ENCODE results near the gene MYOT. TPM values are rescaled to one million over a fixed set of nuclear protein-coding genes. Genes with fewer than 3 reads are reported as not detected.

MYOT gene
- total and polyA plus RNA-seq, 2 donors (not counting 3 experiments of a cell fraction or from before 2014, with no cell fraction given), result not detected

DNA sequence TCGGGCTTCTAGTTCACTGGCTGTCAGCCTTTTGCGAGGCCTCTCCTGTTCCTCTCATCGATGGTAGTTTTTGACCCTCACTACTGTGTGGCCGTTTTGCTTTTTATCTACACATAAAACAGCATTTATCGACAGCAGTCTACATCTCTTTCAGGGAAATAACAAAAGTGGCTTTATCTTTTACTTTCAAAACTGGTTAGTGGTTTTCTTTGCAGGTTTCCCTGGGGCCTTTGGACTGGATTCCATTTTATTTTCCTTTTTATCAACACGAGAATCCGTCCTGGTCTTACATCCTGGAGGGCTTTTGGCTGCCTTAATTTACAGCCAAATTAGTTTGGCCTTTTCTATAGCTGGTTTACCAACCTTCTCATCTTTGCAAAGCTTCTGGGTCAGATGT, 20.8 kb downstream of the MYOT start:
- DNase-seq (ENCODE audit: low read depth, low spot score), result no peak
- TF ChIP-seq JUN (IDR thresholded peaks at IDR 0.05; ENCODE audit: borderline replicate concordance, insufficient read depth, insufficient read length, low read depth) (no peak), POLR2A (IDR thresholded peaks at IDR 0.05; ENCODE audit: low read depth, low read length) (no peak), POLR2AphosphoS5 (IDR thresholded peaks at IDR 0.05; ENCODE audit: insufficient read depth, low read depth, low read length) (no peak), GATA2 (IDR thresholded peaks at IDR 0.05; ENCODE audit: insufficient read depth, insufficient read length, low read depth, low read length) (no peak), CTCF (IDR thresholded peaks at IDR 0.05; ENCODE audit: extremely low read depth in 1 of 2, insufficient read depth in 1 of 2, low read depth in 1 of 2, low read length in 2 of 2) (no peak), EZH2 (IDR thresholded peaks at IDR 0.05; ENCODE audit: borderline replicate concordance, low read depth, low read length, severe bottlenecking) (no peak), MYC (IDR thresholded peaks at IDR 0.05; ENCODE audit: low read depth, low read length) (no peak), FOS (IDR thresholded peaks at IDR 0.05; ENCODE audit: borderline replicate concordance, insufficient read depth, low read length) (no peak)
- TF ChIP-seq, protein P1, sequence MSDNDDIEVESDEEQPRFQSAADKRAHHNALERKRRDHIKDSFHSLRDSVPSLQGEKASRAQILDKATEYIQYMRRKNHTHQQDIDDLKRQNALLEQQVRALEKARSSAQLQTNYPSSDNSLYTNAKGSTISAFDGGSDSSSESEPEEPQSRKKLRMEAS (IDR thresholded peaks at IDR 0.05; ENCODE audit: insufficient read depth, insufficient read length), result no peak
- ChIA-PET CTCF (interaction anchor here (0.5 to 2.4 kb wide), 9 partner anchors 9 to 125 kb away, joined by 3 to 15 read pairs (median 4); no protein-coding TSS in a partner anchor), POLR2A (interaction anchor here (1.4 kb wide), 1 partner anchor 10 kb away, joined by 3 read pairs; no protein-coding TSS in a partner anchor)
- Histone ChIP-seq H3K4me2 (ENCODE audit: insufficient read depth, low read length) (peak overlapping the region; percentile 51), H3K79me2 (ENCODE audit: control insufficient read depth, insufficient read depth, low read length) (no peaks in the 10 kb centered on the region), H3K9ac (replicated peaks; ENCODE audit: extremely low read depth, insufficient read depth, low read length) (no peak overlapping the region), H2AFZ (ENCODE audit: low read depth, low read length) (peak overlapping the region; percentile 83), H3K4me3 (replicated peaks in 1 of 3; ENCODE audit: insufficient read depth in 1 of 3, low read depth in 1 of 3, low read length in 3 of 3) (no peak overlapping the region), H3K4me1 (ENCODE audit: control insufficient read depth, extremely low read depth, insufficient read depth, low read length) (peaks cover 7% of the 10 kb centered on the region), H4K20me1 (replicated peaks; ENCODE audit: control insufficient read depth, extremely low read depth, insufficient read depth, low read length) (no peaks in the 10 kb centered on the region), H3K9me1 (replicated peaks; ENCODE audit: control insufficient read depth, extremely low read depth, insufficient read depth, low read length) (no peaks in the 10 kb centered on the region), H3K27ac (ENCODE audit: insufficient read depth, low read depth, low read length) (no peak overlapping the region), H3K36me3 (ENCODE audit: control insufficient read depth in 2 of 2, extremely low read depth in 1 of 2, insufficient read depth in 2 of 2, low read length in 2 of 2) (no peaks in the 10 kb centered on the region), H3K27me3 (ENCODE audit: control insufficient read depth in 2 of 2, insufficient read depth in 2 of 2, low read length in 2 of 2) (no peaks in the 10 kb centered on the region), H3K9me3 (replicated peaks; ENCODE audit: control insufficient read depth, insufficient read depth, low read length) (no peaks in the 10 kb centered on the region)
- dilution Hi-C loops (cut with MboI; ENCODE audit: extremely low pct_ligation_motif_present, low sequenced_read_pairs) (no loop called here), intact Hi-C loops (cut with micrococcal nuclease) (loop anchor here (5.0 kb wide), 1 partner anchor 109 kb away; no protein-coding TSS in a partner anchor)
- no peak for FAIRE-seq
- no TSS peak for BruUV-seq (replicated peaks)

All from endothelial cell of umbilical vein (primary cell).